Vagina (tissue), 2 donors: ENCODE measurements around the gene SPINK7. TPM values are rescaled to one million over a fixed set of nuclear protein-coding genes. Genes with fewer than 3 reads are reported as not detected.

Source experiments
- DNase-seq, 2 donors: peaks; one replicate each; pipeline ENCODE4 v3.0.0-alpha.2; 2017; ENCODE audit errors: extremely low spot score in 2 of 2
- H3K27ac ChIP-seq: fragments of 200-600 bp; sonication (generic); one replicate; pipeline ENCODE4 v1.5.1; 2019
- H3K27me3 ChIP-seq: fragments of 200-600 bp; sonication (generic); one replicate; pipeline ENCODE4 v1.5.1; 2019
- H3K36me3 ChIP-seq, 2 donors: fragments of 200-600 bp; sonication (generic); one replicate each; pipeline ENCODE4 v1.5.1; 2017 to 2019
- H3K4me1 ChIP-seq: fragments of 200-600 bp; sonication (generic); one replicate; pipeline ENCODE4 v1.5.1; 2019
- H3K4me3 ChIP-seq, 2 donors: fragments of 200-600 bp; sonication (generic); 1 replicate in 1 of 2; 2 replicates in 1 of 2; pipeline ENCODE4 v1.5.1; 2016 to 2019
- H3K9me3 ChIP-seq: fragments of 200-600 bp; sonication (generic); one replicate; pipeline ENCODE4 v1.5.1; 2019
- CTCF ChIP-seq, 3 experiments: fragments of 450-650 bp in 2 of 3; fragments of 200-600 bp in 1 of 3; sonication (generic) in 1 of 3; IDR thresholded peaks; one replicate each; pipeline ENCODE4 v1.5.1; 2017 to 2019; ENCODE audit warnings: antibody characterized with exemption in 3 of 3, mild to moderate bottlenecking in 2 of 3, moderate library complexity in 2 of 3
- POLR2A ChIP-seq, 2 donors: fragments of 450-650 bp; IDR thresholded peaks; one replicate each; pipeline ENCODE4 v1.6.1; 2017; ENCODE audit warnings: antibody characterized with exemption in 2 of 2, mild to moderate bottlenecking in 2 of 2, moderate library complexity in 2 of 2
- POLR2AphosphoS5 ChIP-seq, 2 donors: sonication (generic); formaldehyde crosslinking; IDR thresholded peaks; one replicate each; pipeline ENCODE4 v1.9.0; 2017; ENCODE audit warnings: antibody characterized with exemption in 2 of 2, mild to moderate bottlenecking in 2 of 2, low read depth in 1 of 2; ENCODE audit not compliant: insufficient read depth in 1 of 2
- intact Hi-C: fragments of 100-400 bp; cut with DNase I; formaldehyde crosslinking; loops from one replicate; pipeline ENCODE4 v1.15.1; 2023
- total RNA-seq: library from RNA; depleted of rRNA; stranded (reverse); fragments of >200 nt; gene quantifications from one replicate; pipeline ENCODE4 v1.2.3, GENCODE V29; 2016

SPINK7 gene
- total RNA-seq, 1 donor from 2014 or later, result 65.3 TPM

GRCh38 chr5:148290271-148291195 lies 21.7 kb upstream of the SPINK7 start:
- no peak overlapping the region for H3K4me3 ChIP-seq
- intact Hi-C loops, result no loop called here
- TF ChIP-seq POLR2A (IDR thresholded peaks at IDR 0.05), result no peak
- no peak for TF ChIP-seq POLR2AphosphoS5 (IDR thresholded peaks at IDR 0.05; ENCODE audit: insufficient read depth in 1 of 2, low read depth in 1 of 2)
- TF ChIP-seq CTCF (IDR thresholded peaks at IDR 0.05), result no peak
- no peaks in the 10 kb centered on the region for H3K36me3 ChIP-seq
- H3K27ac ChIP-seq, result no peak overlapping the region
- H3K27me3 ChIP-seq, result no peaks in the 10 kb centered on the region
- no peaks in the 10 kb centered on the region for H3K4me1 ChIP-seq
- DNase-seq, result no peak
- no peaks in the 10 kb centered on the region for H3K9me3 ChIP-seq

- no peaks in the 10 kb centered on the region for H3K27me3 ChIP-seq
- no peak overlapping the region for H3K4me3 ChIP-seq
- no peaks in the 10 kb centered on the region for H3K36me3 ChIP-seq
- H3K4me1 ChIP-seq, result no peaks in the 10 kb centered on the region
- intact Hi-C loops, result no loop called here
- H3K27ac ChIP-seq, result no peak overlapping the region
- TF ChIP-seq POLR2AphosphoS5 (IDR thresholded peaks at IDR 0.05; ENCODE audit: insufficient read depth in 1 of 2, low read depth in 1 of 2) (no peak), CTCF (IDR thresholded peaks at IDR 0.05) (no peak), POLR2A (IDR thresholded peaks at IDR 0.05) (no peak)
- H3K9me3 ChIP-seq, result no peaks in the 10 kb centered on the region
- no peak for DNase-seq
These were observed 14.5 kb upstream of the SPINK7 start for GRCh38 chr5:148297731-148298130.

GRCh38 chr5:148306446-148306845 lies 5.8 kb upstream of the SPINK7 start:
- Histone ChIP-seq H3K9me3 (no peaks in the 10 kb centered on the region), H3K27ac (no peak overlapping the region), H3K27me3 (no peaks in the 10 kb centered on the region), H3K4me1 (no peaks in the 10 kb centered on the region), H3K36me3 (no peaks in the 10 kb centered on the region), H3K4me3 (no peak overlapping the region)
- TF ChIP-seq CTCF (IDR thresholded peaks at IDR 0.05), result no peak
- no peak for TF ChIP-seq POLR2A (IDR thresholded peaks at IDR 0.05)
- TF ChIP-seq POLR2AphosphoS5 (IDR thresholded peaks at IDR 0.05; ENCODE audit: insufficient read depth in 1 of 2, low read depth in 1 of 2), result no peak
- DNase-seq, result no peak
- intact Hi-C loops, result no loop called here

- H3K27me3 ChIP-seq, result no peaks in the 10 kb centered on the region
- H3K36me3 ChIP-seq, result no peaks in the 10 kb centered on the region
- no peak for DNase-seq
- H3K4me1 ChIP-seq, result no peaks in the 10 kb centered on the region
- intact Hi-C loops, result no loop called here
- TF ChIP-seq CTCF (IDR thresholded peaks at IDR 0.05), result no peak
- no peak for TF ChIP-seq POLR2AphosphoS5 (IDR thresholded peaks at IDR 0.05; ENCODE audit: insufficient read depth in 1 of 2, low read depth in 1 of 2)
- no peak for TF ChIP-seq POLR2A (IDR thresholded peaks at IDR 0.05)
- no peak overlapping the region for H3K4me3 ChIP-seq
- H3K9me3 ChIP-seq, result no peaks in the 10 kb centered on the region
- H3K27ac ChIP-seq, result no peak overlapping the region
These were observed 3.2 kb upstream of the SPINK7 start for GRCh38 chr5:148309019-148309418.

GRCh38 chr5:148309746-148310145 lies 2.5 kb upstream of the SPINK7 start:
- H3K4me1 ChIP-seq, result no peaks in the 10 kb centered on the region
- H3K36me3 ChIP-seq, result no peaks in the 10 kb centered on the region
- no peak overlapping the region for H3K4me3 ChIP-seq
- intact Hi-C loops, result no loop called here
- H3K9me3 ChIP-seq, result no peaks in the 10 kb centered on the region
- no peak for DNase-seq
- no peaks in the 10 kb centered on the region for H3K27me3 ChIP-seq
- no peak overlapping the region for H3K27ac ChIP-seq
- no peak for TF ChIP-seq POLR2AphosphoS5 (IDR thresholded peaks at IDR 0.05; ENCODE audit: insufficient read depth in 1 of 2, low read depth in 1 of 2)
- no peak for TF ChIP-seq CTCF (IDR thresholded peaks at IDR 0.05)
- TF ChIP-seq POLR2A (IDR thresholded peaks at IDR 0.05), result no peak
